ENCODE measurements around the gene HLA-A.
"Not testable (repeated sequence)": the region's sequence is repeated elsewhere in the genome, so short reads cannot be mapped to it uniquely, and the experiment has no call there.

GRCh38 chr6:29980013-29980412 lies 37.7 kb downstream of the HLA-A start:
- not testable (repeated sequence) for TF ChIP-seq PATZ1 (CRISPR knock-in tag; IDR thresholded peaks at IDR 0.05; ENCODE audit: borderline replicate concordance); CREB5 (CRISPR knock-in tag; IDR thresholded peaks at IDR 0.05; ENCODE audit: low read depth); ZFP30 (CRISPR knock-in tag; IDR thresholded peaks at IDR 0.05); ZC3H10 (CRISPR knock-in tag; IDR thresholded peaks at IDR 0.05); BACH2 (CRISPR knock-in tag; IDR thresholded peaks at IDR 0.05; ENCODE audit: borderline replicate concordance); RARB (CRISPR knock-in tag; IDR thresholded peaks at IDR 0.05); ARNTL (CRISPR knock-in tag; IDR thresholded peaks at IDR 0.05; ENCODE audit: borderline replicate concordance, low read depth); ZNF565 (CRISPR knock-in tag; conservative IDR thresholded peaks at IDR 0.05; ENCODE audit: low read depth); TOX (CRISPR knock-in tag; IDR thresholded peaks at IDR 0.05; ENCODE audit: borderline replicate concordance); ZNF8 (CRISPR knock-in tag; IDR thresholded peaks at IDR 0.05)

All from SK-N-SH treated with all-trans-retinoic acid at 6 μM for 48 hours (cell line).